GM19193 (cell line): ENCODE data around the gene SPATS2L.

Experiments
- POLR2A ChIP-seq: IDR thresholded peaks from 4 replicates; pipeline ENCODE4 v1.6.1; 2011; ENCODE audit not compliant: insufficient read depth, insufficient read length; ENCODE audit errors: extremely low read depth

The SPATS2L gene

GRCh38 chr2:200321780-200322534 is 15.5 kb downstream of the SPATS2L start:
- TF ChIP-seq POLR2A: no peak

- TF ChIP-seq POLR2A: no peak
Measured at GRCh38 chr2:200322607-200323006, 16.1 kb downstream of the SPATS2L start.

GRCh38 chr2:200324362-200324761 is 17.9 kb downstream of the SPATS2L start:
- no peak for TF ChIP-seq POLR2A

- no peak for TF ChIP-seq POLR2A
Measured at GRCh38 chr2:200329384-200329783, 22.9 kb downstream of the SPATS2L start.

- no peak for TF ChIP-seq POLR2A
Measured at GRCh38 chr2:200329798-200330197, 23.3 kb downstream of the SPATS2L start.

- no peak for TF ChIP-seq POLR2A
Measured at GRCh38 chr2:200330351-200331060, 24.0 kb downstream of the SPATS2L start.

- no peak for TF ChIP-seq POLR2A
Measured at GRCh38 chr2:200331061-200331400, 24.5 kb downstream of the SPATS2L start.

GRCh38 chr2:200335657-200336056 is 29.2 kb downstream of the SPATS2L start:
- no peak for TF ChIP-seq POLR2A

GRCh38 chr2:200336980-200337615 is 30.6 kb downstream of the SPATS2L start:
- TF ChIP-seq POLR2A: no peak

- TF ChIP-seq POLR2A: no peak
Measured at GRCh38 chr2:200337621-200338020, 31.1 kb downstream of the SPATS2L start.

- TF ChIP-seq POLR2A: no peak
Measured at GRCh38 chr2:200338692-200339091, 32.2 kb downstream of the SPATS2L start.

GRCh38 chr2:200340508-200341224 is 34.2 kb downstream of the SPATS2L start:
- TF ChIP-seq POLR2A: no peak

GRCh38 chr2:200341376-200341775 is 34.9 kb downstream of the SPATS2L start:
- no peak for TF ChIP-seq POLR2A

- no peak for TF ChIP-seq POLR2A
Measured at GRCh38 chr2:200342235-200342634, 35.7 kb downstream of the SPATS2L start.

- TF ChIP-seq POLR2A: no peak
Measured at GRCh38 chr2:200342654-200343053, 36.2 kb downstream of the SPATS2L start.
